T-cell (primary cell): ENCODE data around the gene RNU2-63P. TPM values are rescaled to one million over a fixed set of nuclear protein-coding genes. Genes with fewer than 3 reads are reported as not detected.

ENCODE experiments used
- ATAC-seq, 4 experiments: fragments of 200-7000 bp in 3 of 4; fragments of 150-1000 bp in 1 of 4; cut with Tn5 transposase; replicated peaks in 1 of 4; 1 replicate in 3 of 4; 2 replicates in 1 of 4; pipeline ENCODE4 v1.10.0; 2021; ENCODE audit warnings: moderate library complexity in 3 of 4, mild to moderate bottlenecking in 2 of 4, moderate number of reproducible peaks in 1 of 4
- CTCF ChIA-PET, 2 donors: fragments of 300-600 bp; sonication (Branson Sonifier 250); formaldehyde crosslinking; loops; one replicate each; lab custom pipeline; 2022; ENCODE audit warnings: antibody characterized with exemption in 2 of 2; lab: Charles Lee
- POLR2A ChIA-PET, 2 donors: fragments of 300-600 bp; sonication (Branson Sonifier 250); formaldehyde crosslinking; loops; one replicate each; lab custom pipeline; 2022; ENCODE audit warnings: antibody characterized with exemption in 2 of 2; lab: Charles Lee
- DNase-seq, 35 experiments: peaks; one replicate each; pipeline versions ENCODE4 v3.0.0 to v3.0.0-alpha.2; 2013 to 2023
- H3K27ac ChIP-seq: one replicate; pipeline ENCODE4 v1.5.1; 2013; ENCODE audit warnings: low read length
- H3K27me3 ChIP-seq, 2 experiments: replicated peaks in 1 of 2; 1 replicate in 1 of 2; 2 replicates in 1 of 2; pipeline versions ENCODE4 v1.6.1 to v1.7.0; 2013; ENCODE audit warnings: low read length in 1 of 2, mixed read lengths in 1 of 2; ENCODE audit not compliant: control insufficient read depth in 2 of 2, insufficient read depth in 2 of 2; ENCODE audit errors: extremely low read depth in 1 of 2
- H3K36me3 ChIP-seq, 2 donors: 1 replicate in 1 of 2; 2 replicates in 1 of 2; pipeline versions ENCODE4 v1.6.1 to v1.7.0; 2013; ENCODE audit warnings: low read length in 1 of 2; ENCODE audit not compliant: control insufficient read depth in 2 of 2, insufficient read depth in 1 of 2; ENCODE audit errors: extremely low read depth in 1 of 2
- H3K4me1 ChIP-seq, 2 experiments: 1 replicate in 1 of 2; 2 replicates in 1 of 2; pipeline versions ENCODE4 v1.6.1 to v1.7.0; 2013; ENCODE audit warnings: low read length in 2 of 2, mixed read lengths in 1 of 2; ENCODE audit not compliant: insufficient read depth in 2 of 2, control insufficient read depth in 1 of 2; ENCODE audit errors: extremely low read depth in 1 of 2
- H3K4me3 ChIP-seq, 2 donors: 1 replicate in 1 of 2; 2 replicates in 1 of 2; pipeline versions ENCODE4 v1.5.1 to v1.7.0; 2013; ENCODE audit warnings: mild to moderate bottlenecking in 2 of 2, low read length in 1 of 2, moderate library complexity in 1 of 2; ENCODE audit not compliant: control insufficient read depth in 1 of 2; ENCODE audit errors: extremely low read depth in 1 of 2
- H3K9me3 ChIP-seq: 2 replicates; pipeline ENCODE4 v1.7.0; 2013
- H3K27ac Mint-ChIP-seq, 2 donors: one replicate each; pipeline ENCODE4 v1.8.0; 2020 to 2021; ENCODE audit warnings: mild to moderate bottlenecking in 2 of 2, mixed read lengths in 2 of 2
- H3K27me3 Mint-ChIP-seq, 2 donors: one replicate each; pipeline ENCODE4 v1.8.0; 2021 to 2022; ENCODE audit warnings: mixed read lengths in 2 of 2
- H3K36me3 Mint-ChIP-seq: one replicate; pipeline ENCODE4 v1.8.0; 2021; ENCODE audit warnings: mixed read lengths
- H3K4me1 Mint-ChIP-seq, 3 donors: one replicate each; pipeline ENCODE4 v1.8.0; 2020 to 2022; ENCODE audit warnings: mixed read lengths in 3 of 3, mild to moderate bottlenecking in 1 of 3
- H3K4me3 Mint-ChIP-seq, 3 donors: one replicate each; pipeline ENCODE4 v1.8.0; 2020 to 2022; ENCODE audit warnings: mild to moderate bottlenecking in 3 of 3, mixed read lengths in 3 of 3, moderate library complexity in 3 of 3
- H3K9me3 Mint-ChIP-seq, 3 donors: one replicate each; pipeline ENCODE4 v1.8.0; 2020 to 2022; ENCODE audit warnings: mixed read lengths in 3 of 3
- WGBS: methylation state at CpG from one replicate; pipeline ENCODE4 v1.1.5; 2013; ENCODE audit warnings: missing lambda C conversion rate; ENCODE audit not compliant: insufficient coverage; 5-methylcytosine and 5-hydroxymethylcytosine counted together
- total RNA-seq, 35 experiments: library from RNA in 6 of 35; stranded (reverse) in 6 of 35; fragments of 120-200 nt in 1 of 35; gene quantifications; one replicate each; pipeline versions ENCODE4 v1.2.1 to v1.2.4 and lab custom pipeline; 2013 to 2026

RNU2-63P gene
- total RNA-seq, 5 donors from 2014 or later (not counting 1 experiment from before 2014, with no cell fraction given), result 4.0 to 18.7 (median 13.3) TPM; not detected in 2

DNA sequence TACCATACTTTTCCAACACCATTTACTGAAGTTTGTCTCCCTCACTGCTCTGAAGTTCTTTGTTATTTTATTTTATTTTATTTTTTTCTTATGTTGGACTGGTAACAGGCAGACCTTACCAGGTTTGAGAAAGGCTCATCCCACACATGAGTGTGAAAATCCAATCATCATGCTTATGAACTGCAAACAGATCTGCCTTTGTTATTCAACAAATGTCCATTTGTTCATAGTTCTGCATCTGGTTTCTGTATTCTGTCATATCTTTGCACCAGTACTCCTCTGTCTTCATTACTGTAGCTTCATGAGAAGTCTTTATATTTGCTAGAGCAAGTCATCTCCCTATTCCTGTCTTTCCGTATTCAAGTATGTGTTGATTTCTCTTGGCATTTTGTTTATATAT, 5.3 kb downstream of the RNU2-63P start:
- Histone ChIP-seq H3K27ac (no peak overlapping the region), H3K4me1 (peaks cover 0 to 6% of the 10 kb centered on the region in 2 experiments), H3K36me3 (no peaks in the 10 kb centered on the region), H3K4me3 (no peak overlapping the region), H3K9me3 (no peaks in the 10 kb centered on the region), H3K27me3 (no peaks in the 10 kb centered on the region)
- no peak overlapping the region for H3K4me3 Mint-ChIP-seq
- H3K9me3 Mint-ChIP-seq, result no peaks in the 10 kb centered on the region
- DNase-seq (no peak), ATAC-seq (no peak)
- no peaks in the 10 kb centered on the region for H3K27me3 Mint-ChIP-seq
- H3K4me1 Mint-ChIP-seq, result peaks cover under 1 to 8% (median 2%) of the 10 kb centered on the region in 3 donors
- ChIA-PET CTCF (no interaction called here), POLR2A (no interaction called here)
- H3K27ac Mint-ChIP-seq, result no peak overlapping the region
- H3K36me3 Mint-ChIP-seq, result no peaks in the 10 kb centered on the region
- no CpG with 5 or more reads among the region's 1 CpG for WGBS

DNA sequence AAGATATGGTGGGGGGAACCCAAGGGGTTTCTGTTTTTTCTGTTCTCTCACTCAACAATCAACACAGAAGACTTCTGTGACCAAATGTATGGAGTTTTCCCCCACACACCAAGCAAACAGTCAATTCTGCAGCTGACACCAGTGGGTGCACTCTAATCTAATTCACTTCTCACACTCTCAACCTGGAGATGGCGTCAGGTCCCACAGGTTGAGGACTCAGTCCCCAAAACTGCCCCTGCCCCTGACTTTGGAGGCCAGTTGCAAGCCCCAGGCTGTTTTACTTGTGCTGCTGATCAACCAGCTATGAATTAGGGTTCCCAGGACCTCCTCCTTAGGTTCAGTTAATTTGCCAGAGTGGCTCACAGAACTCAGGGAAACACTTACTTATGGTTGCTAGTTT, 6.2 kb downstream of the RNU2-63P start:
- CTCF ChIA-PET, result interaction anchor here in 1 of 2 donors (0.9 kb wide), 1 partner anchor 8 kb away, joined by 3 read pairs; no protein-coding TSS in a partner anchor
- Mint-ChIP-seq H3K36me3 (no peaks in the 10 kb centered on the region), H3K27me3 (no peaks in the 10 kb centered on the region), H3K4me1 (peaks cover 0 to 6% (median 0%) of the 10 kb centered on the region in 3 donors), H3K9me3 (no peaks in the 10 kb centered on the region), H3K4me3 (no peak overlapping the region), H3K27ac (no peak overlapping the region)
- Histone ChIP-seq H3K27me3 (no peaks in the 10 kb centered on the region), H3K9me3 (no peaks in the 10 kb centered on the region), H3K4me3 (no peak overlapping the region), H3K36me3 (no peaks in the 10 kb centered on the region), H3K4me1 (no peaks in the 10 kb centered on the region), H3K27ac (no peak overlapping the region)
- DNase-seq (no peak), ATAC-seq (no peak)
- WGBS, result 100% methylated on average over 1 of the region's 1 CpG
- POLR2A ChIA-PET, result no interaction called here

DNA sequence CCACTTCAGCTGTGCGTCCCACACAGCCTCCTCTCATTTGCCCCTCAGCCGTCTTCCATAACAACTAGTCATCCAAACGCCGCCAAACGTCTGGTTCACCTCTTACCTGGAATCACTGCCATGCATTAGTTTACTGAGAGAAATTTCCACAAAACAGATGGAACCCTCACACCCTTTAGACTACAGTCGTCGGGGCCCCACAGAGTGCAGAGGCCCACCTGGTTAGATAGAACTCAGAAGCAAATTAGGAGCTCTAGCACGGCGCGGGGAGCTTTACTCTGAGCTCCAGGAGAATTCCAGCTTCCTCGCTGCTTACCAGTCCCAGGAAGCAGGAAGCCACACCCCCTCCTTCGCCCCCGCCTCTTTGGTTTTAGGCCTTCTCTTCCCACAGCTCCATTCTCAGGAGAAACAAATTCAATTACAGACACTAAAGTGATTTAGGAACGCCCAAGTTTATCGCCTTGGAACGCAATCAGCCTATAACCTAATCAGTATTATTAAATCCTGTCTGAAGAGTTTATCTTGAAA, 9.4 kb downstream of the RNU2-63P start:
- Mint-ChIP-seq H3K27me3 (no peaks in the 10 kb centered on the region), H3K27ac (no peak overlapping the region), H3K4me1 (peaks cover 0 to 2% (median 0%) of the 10 kb centered on the region in 3 donors), H3K36me3 (no peaks in the 10 kb centered on the region), H3K9me3 (no peaks in the 10 kb centered on the region), H3K4me3 (no peak overlapping the region)
- Histone ChIP-seq H3K36me3 (no peaks in the 10 kb centered on the region), H3K9me3 (no peaks in the 10 kb centered on the region), H3K4me3 (no peak overlapping the region), H3K4me1 (peaks cover 0 to 1% of the 10 kb centered on the region in 2 experiments), H3K27me3 (peaks cover 0 to 8% of the 10 kb centered on the region in 2 experiments), H3K27ac (no peak overlapping the region)
- no peak for ATAC-seq
- DNase-seq, result no peak
- ChIA-PET CTCF (no interaction called here), POLR2A (no interaction called here)
- WGBS, result 98% methylated on average over 13 of the region's 16 CpGs

DNA sequence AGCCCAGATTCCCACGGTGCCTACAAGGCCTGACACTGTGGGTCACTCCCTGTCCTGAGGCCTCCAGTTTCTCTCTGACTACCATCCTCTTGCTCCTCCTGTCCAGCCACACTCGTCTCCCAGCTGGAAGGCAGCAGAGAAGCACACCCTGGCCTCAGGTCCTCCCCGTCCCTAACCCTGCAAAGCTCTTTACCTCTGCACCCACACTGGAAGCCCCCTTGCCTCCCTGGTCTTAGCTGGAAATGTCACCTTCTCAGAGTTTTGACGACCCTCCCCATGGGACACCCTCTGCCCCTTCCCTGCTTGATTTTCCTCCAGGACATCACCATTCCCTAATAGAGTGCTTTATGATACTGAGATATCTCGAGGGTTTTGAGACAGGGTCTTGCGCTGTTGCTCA, 10.6 kb downstream of the RNU2-63P start:
- 93% methylated on average over 3 of the region's 6 CpGs for WGBS
- no peaks in the 10 kb centered on the region for H3K9me3 ChIP-seq
- H3K9me3 Mint-ChIP-seq, result no peaks in the 10 kb centered on the region
- CTCF ChIA-PET, result no interaction called here
- ATAC-seq, result no peak
- H3K4me3 Mint-ChIP-seq, result no peak overlapping the region
- no peak overlapping the region for H3K4me3 ChIP-seq
- H3K27me3 Mint-ChIP-seq, result no peaks in the 10 kb centered on the region
- H3K27ac Mint-ChIP-seq, result no peak overlapping the region
- H3K27ac ChIP-seq, result no peak overlapping the region
- peaks cover 0 to 8% of the 10 kb centered on the region in 2 experiments for H3K27me3 ChIP-seq
- H3K4me1 ChIP-seq, result peaks cover 0 to 6% of the 10 kb centered on the region in 2 experiments
- POLR2A ChIA-PET, result no interaction called here
- H3K36me3 Mint-ChIP-seq, result no peaks in the 10 kb centered on the region
- no peaks in the 10 kb centered on the region for H3K36me3 ChIP-seq
- peaks cover 0 to 7% (median 5%) of the 10 kb centered on the region in 3 donors for H3K4me1 Mint-ChIP-seq
- no peak for DNase-seq

DNA sequence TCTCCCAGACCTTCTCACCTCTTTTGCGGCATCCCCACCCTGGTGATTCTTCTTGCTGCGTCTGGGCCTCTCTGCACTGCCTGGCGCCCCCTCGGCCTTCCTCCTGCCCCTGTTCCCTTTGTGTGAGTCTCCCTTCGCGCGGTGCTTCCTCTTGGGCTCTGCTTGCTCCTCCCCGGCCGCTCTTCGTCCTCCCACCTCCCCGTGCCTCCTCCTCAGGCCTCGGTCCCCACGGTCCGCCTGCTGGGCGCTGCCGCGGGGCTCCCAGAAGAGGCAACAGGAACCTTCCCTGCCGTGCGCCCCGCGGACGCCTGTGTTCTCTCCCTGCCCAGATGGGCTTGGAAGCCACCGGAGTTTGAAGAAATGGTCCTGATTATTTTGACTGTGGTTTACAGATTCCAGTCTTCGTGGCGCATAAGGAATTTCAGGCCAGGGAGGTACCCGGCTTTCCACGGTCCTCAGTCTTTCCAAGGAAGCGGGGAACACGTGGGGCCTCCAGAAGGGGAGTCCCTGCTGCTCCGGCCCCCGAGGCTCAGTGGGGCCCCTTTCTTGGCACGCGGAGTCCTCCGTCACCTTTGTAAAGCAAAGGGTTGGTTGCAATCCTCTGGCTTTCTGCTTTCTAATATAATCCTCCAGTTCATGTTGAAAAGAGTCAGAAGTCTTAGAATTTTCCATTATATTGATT, 13.1 kb downstream of the RNU2-63P start:
- DNase-seq, result no peak
- Mint-ChIP-seq H3K27me3 (no peaks in the 10 kb centered on the region), H3K27ac (no peak overlapping the region), H3K9me3 (no peaks in the 10 kb centered on the region), H3K4me1 (peaks cover 0 to 5% (median 5%) of the 10 kb centered on the region in 3 donors), H3K4me3 (no peak overlapping the region), H3K36me3 (no peaks in the 10 kb centered on the region)
- Histone ChIP-seq H3K4me3 (no peak overlapping the region), H3K27me3 (peaks cover 0 to 8% of the 10 kb centered on the region in 2 experiments), H3K36me3 (no peaks in the 10 kb centered on the region), H3K27ac (no peak overlapping the region), H3K9me3 (no peaks in the 10 kb centered on the region), H3K4me1 (peaks cover 0 to 6% of the 10 kb centered on the region in 2 experiments)
- 76% methylated on average over 17 of the region's 34 CpGs for WGBS
- ATAC-seq, result no peak
- CTCF ChIA-PET, result no interaction called here
- POLR2A ChIA-PET, result no interaction called here

DNA sequence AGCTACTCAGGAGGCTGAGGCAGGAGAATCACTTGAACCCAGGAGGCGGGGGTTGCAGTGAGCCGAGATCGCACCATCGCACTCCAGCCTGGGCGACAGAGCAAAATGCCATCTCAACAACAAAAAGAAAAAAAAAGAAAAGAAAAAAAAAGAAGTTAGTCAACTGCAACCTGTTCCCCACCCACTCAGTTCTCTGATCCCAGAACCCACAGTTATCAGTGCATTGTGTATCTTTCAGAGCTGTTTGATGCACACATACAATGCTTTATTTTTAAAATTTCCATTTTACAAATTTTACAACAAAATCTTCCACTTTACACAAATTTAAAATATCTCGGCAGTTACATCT, 14.0 kb downstream of the RNU2-63P start:
- no peak for ATAC-seq

More for the DNA sequence above, 14.0 kb downstream of the RNU2-63P start:
- Histone ChIP-seq H3K27ac (no peak overlapping the region), H3K4me3 (no peak overlapping the region), H3K9me3 (no peaks in the 10 kb centered on the region), H3K4me1 (peaks cover 0 to 6% of the 10 kb centered on the region in 2 experiments), H3K36me3 (no peaks in the 10 kb centered on the region), H3K27me3 (peaks cover 0 to 8% of the 10 kb centered on the region in 2 experiments)
- no peaks in the 10 kb centered on the region for H3K27me3 Mint-ChIP-seq
- CTCF ChIA-PET, result interaction anchor here (0.7 to 1.5 kb wide), 5 partner anchors 8 to 668 kb away, joined by 3 to 5 read pairs (median 3); no protein-coding TSS in a partner anchor
- H3K4me3 Mint-ChIP-seq, result no peak overlapping the region
- H3K4me1 Mint-ChIP-seq, result peaks cover 0 to 5% (median 5%) of the 10 kb centered on the region in 3 donors
- no CpG with 5 or more reads among the region's 6 CpGs for WGBS
- POLR2A ChIA-PET, result no interaction called here
- no peaks in the 10 kb centered on the region for H3K9me3 Mint-ChIP-seq
- H3K36me3 Mint-ChIP-seq, result no peaks in the 10 kb centered on the region
- H3K27ac Mint-ChIP-seq, result no peak overlapping the region
- DNase-seq, result no peak
